Thyroid gland (tissue), 4 donors: ENCODE data around the gene CITED1.

Experiments
- POLR2A ChIP-seq, 2 donors: fragments of 450-650 bp; IDR thresholded peaks; one replicate each; pipeline ENCODE4 v1.6.1; 2017; ENCODE audit warnings: antibody characterized with exemption in 2 of 2, mild to moderate bottlenecking in 2 of 2, moderate library complexity in 1 of 2
- TF ChIP-seq, protein P1 (sequence below), 6 experiments: fragments of 200-600 bp in 3 of 6; fragments of 450-650 bp in 3 of 6; sonication (generic) in 3 of 6; IDR thresholded peaks; one replicate each; pipeline ENCODE4 v1.5.1; 2016 to 2019; ENCODE audit warnings: antibody characterized with exemption in 6 of 6, mild to moderate bottlenecking in 2 of 6, inconsistent platforms in 1 of 6, moderate library complexity in 1 of 6

DNA sequence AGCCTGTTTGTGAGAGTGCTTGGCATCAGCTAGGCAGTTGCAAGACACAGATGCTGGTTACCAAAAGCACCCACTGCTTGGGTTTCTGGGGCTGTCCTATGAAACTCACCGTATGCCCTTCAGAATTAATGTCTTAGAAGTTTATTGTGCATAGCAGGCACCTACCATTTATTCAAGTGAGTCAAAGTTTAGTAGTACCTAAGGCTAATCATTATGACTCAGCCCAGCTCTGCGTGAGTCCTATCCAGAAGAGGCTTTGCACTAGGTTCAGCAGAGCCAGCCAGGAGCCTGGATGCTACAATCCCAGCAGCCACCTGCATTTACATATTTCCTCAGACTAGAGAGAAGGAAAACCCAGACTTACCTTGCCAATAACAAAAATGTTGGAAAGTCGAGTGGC is 32.8 kb downstream of the CITED1 start:
- TF ChIP-seq, protein P1, sequence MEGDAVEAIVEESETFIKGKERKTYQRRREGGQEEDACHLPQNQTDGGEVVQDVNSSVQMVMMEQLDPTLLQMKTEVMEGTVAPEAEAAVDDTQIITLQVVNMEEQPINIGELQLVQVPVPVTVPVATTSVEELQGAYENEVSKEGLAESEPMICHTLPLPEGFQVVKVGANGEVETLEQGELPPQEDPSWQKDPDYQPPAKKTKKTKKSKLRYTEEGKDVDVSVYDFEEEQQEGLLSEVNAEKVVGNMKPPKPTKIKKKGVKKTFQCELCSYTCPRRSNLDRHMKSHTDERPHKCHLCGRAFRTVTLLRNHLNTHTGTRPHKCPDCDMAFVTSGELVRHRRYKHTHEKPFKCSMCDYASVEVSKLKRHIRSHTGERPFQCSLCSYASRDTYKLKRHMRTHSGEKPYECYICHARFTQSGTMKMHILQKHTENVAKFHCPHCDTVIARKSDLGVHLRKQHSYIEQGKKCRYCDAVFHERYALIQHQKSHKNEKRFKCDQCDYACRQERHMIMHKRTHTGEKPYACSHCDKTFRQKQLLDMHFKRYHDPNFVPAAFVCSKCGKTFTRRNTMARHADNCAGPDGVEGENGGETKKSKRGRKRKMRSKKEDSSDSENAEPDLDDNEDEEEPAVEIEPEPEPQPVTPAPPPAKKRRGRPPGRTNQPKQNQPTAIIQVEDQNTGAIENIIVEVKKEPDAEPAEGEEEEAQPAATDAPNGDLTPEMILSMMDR (IDR thresholded peaks at IDR 0.05), result no peak
- no peak for TF ChIP-seq POLR2A (IDR thresholded peaks at IDR 0.05)
